Measurements from ENCODE around the gene CCNJ.
"Not testable (repeated sequence)": the region's sequence is repeated elsewhere in the genome, so short reads cannot be mapped to it uniquely, and the experiment has no call there.

Gene CCNJ

GRCh38 chr10:96043033-96043892 is at the start of gene CCNJ:
TSS of gene CCNJ (plus strand) at chr10:96043583. CDS start at chr10:96044394, 811 bp downstream.
- Histone ChIP-seq H3K27ac (ENCODE audit: low read length) (peak within 1 kb of the TSS; percentile 77), H3K27me3 (ENCODE audit: low read depth, low read length) (peaks cover 3% of the 10 kb centered on the region), H3K36me3 (ENCODE audit: control insufficient read depth in 1 of 2, insufficient read depth in 2 of 2, low read length in 2 of 2) (peaks cover 0 to 6% of the 10 kb centered on the region in 2 donors), H3K4me1 (ENCODE audit: control insufficient read depth in 1 of 2, insufficient read depth in 2 of 2, low read length in 2 of 2) (peaks cover 9 to 12% of the 10 kb centered on the region in 2 donors), H3K4me3 (ENCODE audit: low read depth in 1 of 2, low read length in 2 of 2) (peak within 1 kb of the TSS; percentile 69 to 76), H3K9me3 (ENCODE audit: control insufficient read depth in 1 of 2, low read length in 2 of 2) (no peaks in the 10 kb centered on the region)

- not testable (repeated sequence) for H3K4me1 ChIP-seq (ENCODE audit: control insufficient read depth in 1 of 2, insufficient read depth in 2 of 2, low read length in 2 of 2); H3K9me3 ChIP-seq (ENCODE audit: control insufficient read depth in 1 of 2, low read length in 2 of 2); H3K4me3 ChIP-seq (ENCODE audit: low read depth in 1 of 2, low read length in 2 of 2)
Measured at GRCh38 chr10:95994376-95994775, 49.0 kb upstream of the CCNJ start.

DNA sequence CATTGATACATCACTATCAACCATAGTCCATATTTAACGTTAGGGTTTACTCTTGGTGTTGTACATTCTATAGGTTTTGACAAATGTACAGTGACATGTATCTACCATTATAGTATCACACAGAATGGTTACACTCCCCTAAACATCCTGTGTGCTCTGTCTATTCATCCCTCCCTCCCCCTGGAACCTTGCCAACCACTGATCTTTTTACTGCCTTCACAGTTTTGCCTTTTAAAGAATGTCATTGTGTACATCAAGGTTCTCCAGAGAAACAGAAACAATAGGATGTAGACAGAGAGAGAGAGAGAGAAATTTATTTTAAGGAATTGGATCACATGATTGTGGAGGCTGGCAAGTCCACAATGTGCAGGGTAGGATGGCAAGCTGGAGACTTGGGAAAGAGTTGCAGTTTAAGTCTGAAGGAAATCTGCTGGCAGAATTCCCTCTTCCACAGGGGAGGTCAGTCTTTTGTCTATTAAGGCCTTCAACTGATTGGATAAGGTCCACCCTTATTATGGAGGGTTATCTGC is 45.1 kb upstream of the CCNJ start:
- H3K36me3 ChIP-seq (ENCODE audit: control insufficient read depth in 1 of 2, insufficient read depth in 2 of 2, low read length in 2 of 2): no peaks in the 10 kb centered on the region
- no peak overlapping the region for H3K27ac ChIP-seq (ENCODE audit: low read length)
- no peaks in the 10 kb centered on the region for H3K27me3 ChIP-seq (ENCODE audit: low read depth, low read length)
- H3K4me3 ChIP-seq (ENCODE audit: low read depth in 1 of 2, low read length in 2 of 2): no peak overlapping the region
- no peaks in the 10 kb centered on the region for H3K4me1 ChIP-seq (ENCODE audit: control insufficient read depth in 1 of 2, insufficient read depth in 2 of 2, low read length in 2 of 2)
- H3K9me3 ChIP-seq (ENCODE audit: control insufficient read depth in 1 of 2, low read length in 2 of 2): no peaks in the 10 kb centered on the region

More at GRCh38 chr10:95994376-95994775, 49.0 kb upstream of the CCNJ start:
- not testable (repeated sequence) for H3K36me3 ChIP-seq (ENCODE audit: control insufficient read depth in 1 of 2, insufficient read depth in 2 of 2, low read length in 2 of 2); H3K27me3 ChIP-seq (ENCODE audit: low read depth, low read length); H3K27ac ChIP-seq (ENCODE audit: low read length)

GRCh38 chr10:96013956-96014355 is 29.4 kb upstream of the CCNJ start:
- Histone ChIP-seq H3K4me3 (ENCODE audit: low read depth in 1 of 2, low read length in 2 of 2) (no peak overlapping the region), H3K4me1 (ENCODE audit: control insufficient read depth in 1 of 2, insufficient read depth in 2 of 2, low read length in 2 of 2) (peaks cover 5% of the 10 kb centered on the region in 2 donors), H3K27me3 (ENCODE audit: low read depth, low read length) (no peaks in the 10 kb centered on the region), H3K9me3 (ENCODE audit: control insufficient read depth in 1 of 2, low read length in 2 of 2) (no peaks in the 10 kb centered on the region), H3K27ac (ENCODE audit: low read length) (no peak overlapping the region), H3K36me3 (ENCODE audit: control insufficient read depth in 1 of 2, insufficient read depth in 2 of 2, low read length in 2 of 2) (no peaks in the 10 kb centered on the region)

- peaks cover 5% of the 10 kb centered on the region in 2 donors for H3K4me1 ChIP-seq (ENCODE audit: control insufficient read depth in 1 of 2, insufficient read depth in 2 of 2, low read length in 2 of 2)
Measured at GRCh38 chr10:96014473-96015102, 28.8 kb upstream of the CCNJ start.

GRCh38 chr10:96017191-96017687 is 26.1 kb upstream of the CCNJ start:
- Histone ChIP-seq H3K36me3 (ENCODE audit: control insufficient read depth in 1 of 2, insufficient read depth in 2 of 2, low read length in 2 of 2) (no peaks in the 10 kb centered on the region), H3K9me3 (ENCODE audit: control insufficient read depth in 1 of 2, low read length in 2 of 2) (no peaks in the 10 kb centered on the region), H3K27me3 (ENCODE audit: low read depth, low read length) (no peaks in the 10 kb centered on the region), H3K4me1 (ENCODE audit: control insufficient read depth in 1 of 2, insufficient read depth in 2 of 2, low read length in 2 of 2) (peaks cover 5% of the 10 kb centered on the region in 2 donors), H3K27ac (ENCODE audit: low read length) (no peak overlapping the region), H3K4me3 (ENCODE audit: low read depth in 1 of 2, low read length in 2 of 2) (no peak overlapping the region)

More at GRCh38 chr10:96014473-96015102, 28.8 kb upstream of the CCNJ start:
- H3K27ac ChIP-seq (ENCODE audit: low read length): no peak overlapping the region
- no peaks in the 10 kb centered on the region for H3K27me3 ChIP-seq (ENCODE audit: low read depth, low read length)
- H3K36me3 ChIP-seq (ENCODE audit: control insufficient read depth in 1 of 2, insufficient read depth in 2 of 2, low read length in 2 of 2): no peaks in the 10 kb centered on the region
- no peak overlapping the region for H3K4me3 ChIP-seq (ENCODE audit: low read depth in 1 of 2, low read length in 2 of 2)
- no peaks in the 10 kb centered on the region for H3K9me3 ChIP-seq (ENCODE audit: control insufficient read depth in 1 of 2, low read length in 2 of 2)

- no peak overlapping the region for H3K27ac ChIP-seq (ENCODE audit: low read length)
- peaks cover 0 to 4% of the 10 kb centered on the region in 2 donors for H3K36me3 ChIP-seq (ENCODE audit: control insufficient read depth in 1 of 2, insufficient read depth in 2 of 2, low read length in 2 of 2)
- H3K4me3 ChIP-seq (ENCODE audit: low read depth in 1 of 2, low read length in 2 of 2): no peak overlapping the region
- no peaks in the 10 kb centered on the region for H3K9me3 ChIP-seq (ENCODE audit: control insufficient read depth in 1 of 2, low read length in 2 of 2)
- H3K27me3 ChIP-seq (ENCODE audit: low read depth, low read length): no peaks in the 10 kb centered on the region
- peaks cover 5% of the 10 kb centered on the region in 2 donors for H3K4me1 ChIP-seq (ENCODE audit: control insufficient read depth in 1 of 2, insufficient read depth in 2 of 2, low read length in 2 of 2)
Measured at GRCh38 chr10:96021332-96021731, 22.1 kb upstream of the CCNJ start.

DNA sequence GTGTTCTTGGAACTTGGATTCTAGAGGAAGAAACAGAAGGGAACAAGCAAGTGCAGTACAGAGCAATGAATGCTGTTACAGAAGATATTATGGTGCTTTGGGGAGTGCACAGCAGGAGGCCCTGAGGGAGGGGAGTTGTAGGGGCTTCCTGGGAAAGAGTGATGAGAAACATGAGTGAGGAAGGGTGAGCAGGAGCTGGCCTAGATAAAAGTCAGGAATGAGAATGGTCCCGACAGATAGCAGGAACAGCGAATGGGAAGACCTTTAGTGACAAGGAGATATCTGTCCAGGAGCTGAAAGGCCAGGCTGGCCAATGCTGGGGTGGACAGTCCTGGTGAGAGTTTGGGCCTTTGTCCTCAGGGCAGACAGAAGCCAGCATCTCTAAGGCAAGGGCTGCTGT is 20.6 kb upstream of the CCNJ start:
- no peak overlapping the region for H3K4me3 ChIP-seq (ENCODE audit: low read depth in 1 of 2, low read length in 2 of 2)
- no peaks in the 10 kb centered on the region for H3K4me1 ChIP-seq (ENCODE audit: control insufficient read depth in 1 of 2, insufficient read depth in 2 of 2, low read length in 2 of 2)
- H3K9me3 ChIP-seq (ENCODE audit: control insufficient read depth in 1 of 2, low read length in 2 of 2): no peaks in the 10 kb centered on the region
- no peaks in the 10 kb centered on the region for H3K27me3 ChIP-seq (ENCODE audit: low read depth, low read length)
- peaks cover 0 to 4% of the 10 kb centered on the region in 2 donors for H3K36me3 ChIP-seq (ENCODE audit: control insufficient read depth in 1 of 2, insufficient read depth in 2 of 2, low read length in 2 of 2)
- no peak overlapping the region for H3K27ac ChIP-seq (ENCODE audit: low read length)

- Histone ChIP-seq H3K27me3 (ENCODE audit: low read depth, low read length) (no peaks in the 10 kb centered on the region), H3K4me1 (ENCODE audit: control insufficient read depth in 1 of 2, insufficient read depth in 2 of 2, low read length in 2 of 2) (no peaks in the 10 kb centered on the region), H3K9me3 (ENCODE audit: control insufficient read depth in 1 of 2, low read length in 2 of 2) (no peaks in the 10 kb centered on the region), H3K36me3 (ENCODE audit: control insufficient read depth in 1 of 2, insufficient read depth in 2 of 2, low read length in 2 of 2) (peaks cover 0 to 4% of the 10 kb centered on the region in 2 donors), H3K27ac (ENCODE audit: low read length) (no peak overlapping the region), H3K4me3 (ENCODE audit: low read depth in 1 of 2, low read length in 2 of 2) (no peak overlapping the region)
Measured at GRCh38 chr10:96023168-96023567, 20.2 kb upstream of the CCNJ start.

GRCh38 chr10:96025566-96025965 is 17.8 kb upstream of the CCNJ start:
- H3K27ac ChIP-seq (ENCODE audit: low read length): no peak overlapping the region
- H3K36me3 ChIP-seq (ENCODE audit: control insufficient read depth in 1 of 2, insufficient read depth in 2 of 2, low read length in 2 of 2): peaks cover 0 to 4% of the 10 kb centered on the region in 2 donors
- no peaks in the 10 kb centered on the region for H3K9me3 ChIP-seq (ENCODE audit: control insufficient read depth in 1 of 2, low read length in 2 of 2)
- no peaks in the 10 kb centered on the region for H3K27me3 ChIP-seq (ENCODE audit: low read depth, low read length)
- H3K4me1 ChIP-seq (ENCODE audit: control insufficient read depth in 1 of 2, insufficient read depth in 2 of 2, low read length in 2 of 2): no peaks in the 10 kb centered on the region
- H3K4me3 ChIP-seq (ENCODE audit: low read depth in 1 of 2, low read length in 2 of 2): no peak overlapping the region

DNA sequence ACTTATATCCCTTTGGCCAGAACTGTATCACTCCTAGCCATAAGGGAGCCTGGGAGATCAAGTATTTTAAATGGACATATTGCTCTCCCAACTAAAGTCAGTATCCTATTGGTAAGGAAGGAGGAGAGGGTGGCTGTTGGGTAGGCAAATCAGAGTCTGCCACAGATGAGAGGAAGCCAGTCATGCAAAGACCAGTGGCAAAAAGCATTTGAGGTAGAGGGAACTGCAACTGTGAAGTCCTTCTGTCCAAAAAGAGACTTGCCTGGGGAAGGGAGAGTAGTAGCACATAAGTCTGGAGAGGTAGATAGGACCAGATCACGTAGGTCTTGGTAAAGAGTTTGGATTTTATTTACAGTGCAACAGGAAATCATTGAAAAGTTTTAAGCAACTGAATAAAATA is 8.8 kb upstream of the CCNJ start:
- H3K4me3 ChIP-seq (ENCODE audit: low read depth in 1 of 2, low read length in 2 of 2): no peak overlapping the region
- no peaks in the 10 kb centered on the region for H3K9me3 ChIP-seq (ENCODE audit: control insufficient read depth in 1 of 2, low read length in 2 of 2)
- no peaks in the 10 kb centered on the region for H3K4me1 ChIP-seq (ENCODE audit: control insufficient read depth in 1 of 2, insufficient read depth in 2 of 2, low read length in 2 of 2)
- no peaks in the 10 kb centered on the region for H3K36me3 ChIP-seq (ENCODE audit: control insufficient read depth in 1 of 2, insufficient read depth in 2 of 2, low read length in 2 of 2)
- peaks cover 3% of the 10 kb centered on the region for H3K27me3 ChIP-seq (ENCODE audit: low read depth, low read length)
- no peak overlapping the region for H3K27ac ChIP-seq (ENCODE audit: low read length)
